ENCODE data around the gene PDCD1.

DNA sequence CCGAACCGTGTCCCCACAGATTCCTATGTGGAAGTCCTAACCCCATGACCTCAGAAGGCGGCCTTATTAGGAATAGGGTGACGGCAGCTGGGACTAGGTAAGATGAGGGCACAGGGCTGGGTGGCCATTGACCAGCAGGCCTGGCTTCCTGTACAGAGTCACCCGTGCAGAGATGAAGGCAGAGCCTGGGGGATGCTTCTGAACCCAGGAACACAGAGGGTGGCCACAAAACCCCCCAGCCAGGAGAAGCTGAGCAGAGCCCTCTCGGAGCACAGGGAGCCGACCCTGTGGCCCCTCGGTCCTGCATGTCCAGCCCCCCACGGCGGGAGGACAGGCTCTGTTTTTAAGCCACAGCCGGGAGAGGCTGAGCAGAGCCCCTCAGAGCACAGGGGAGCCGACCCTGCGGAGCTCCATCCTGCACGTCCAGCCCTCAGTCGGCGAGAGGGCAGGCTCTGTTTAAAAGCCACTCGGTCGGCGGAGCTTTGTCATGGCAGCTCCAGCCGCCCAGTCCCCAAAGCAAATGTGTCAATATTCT, 2.7 kb downstream of the PDCD1 start:
- TF ChIP-seq SUZ12 (IDR thresholded peaks at IDR 0.05): no peak
- TF ChIP-seq HDGF (IDR thresholded peaks at IDR 0.05; ENCODE audit: borderline replicate concordance): no peak
- TF ChIP-seq FOXM1 (IDR thresholded peaks at IDR 0.05; ENCODE audit: borderline replicate concordance): no peak
- no peak for TF ChIP-seq ZNF384 (IDR thresholded peaks at IDR 0.05)
- no peak for TF ChIP-seq ELF4 (IDR thresholded peaks at IDR 0.05)
- TF ChIP-seq FOXK2 (IDR thresholded peaks at IDR 0.05): no peak
- no peak for TF ChIP-seq TARDBP (IDR thresholded peaks at IDR 0.05)
- no peak for TF ChIP-seq BHLHE40 (IDR thresholded peaks at IDR 0.05; ENCODE audit: borderline replicate concordance)

Measured in HEK293T (cell line).